SK-N-DZ (cell line): ENCODE results near the gene BRAT1.

Experiments
- DNase-seq: peaks from one replicate; pipeline ENCODE4 v3.0.0-alpha.2; 2015; ENCODE audit warnings: low spot score

BRAT1 gene

DNA sequence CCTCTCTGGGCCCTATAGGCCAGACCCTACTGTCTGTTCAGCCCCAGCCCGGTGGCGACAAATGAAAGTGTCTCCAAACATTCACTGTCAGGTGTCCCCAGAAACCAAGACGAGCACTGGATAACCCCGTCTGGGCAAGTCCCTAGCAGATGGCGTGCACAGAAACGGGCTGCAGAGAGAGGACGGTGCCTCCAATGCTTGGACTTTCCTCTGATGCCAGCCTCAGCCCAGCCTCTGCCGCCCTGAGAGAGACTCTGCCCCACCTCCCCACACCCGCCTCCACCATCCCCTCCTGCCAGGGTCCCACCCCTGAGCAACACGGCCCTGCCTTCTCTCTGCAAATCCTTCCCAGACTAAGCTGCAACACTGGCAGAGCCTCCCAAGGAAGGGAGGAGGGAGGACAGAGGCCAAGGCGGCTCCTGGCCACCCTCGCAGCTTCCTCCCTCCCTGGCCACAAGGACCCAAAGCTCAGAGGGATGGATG is 43.1 kb downstream of the BRAT1 start:
- no peak for DNase-seq

DNA sequence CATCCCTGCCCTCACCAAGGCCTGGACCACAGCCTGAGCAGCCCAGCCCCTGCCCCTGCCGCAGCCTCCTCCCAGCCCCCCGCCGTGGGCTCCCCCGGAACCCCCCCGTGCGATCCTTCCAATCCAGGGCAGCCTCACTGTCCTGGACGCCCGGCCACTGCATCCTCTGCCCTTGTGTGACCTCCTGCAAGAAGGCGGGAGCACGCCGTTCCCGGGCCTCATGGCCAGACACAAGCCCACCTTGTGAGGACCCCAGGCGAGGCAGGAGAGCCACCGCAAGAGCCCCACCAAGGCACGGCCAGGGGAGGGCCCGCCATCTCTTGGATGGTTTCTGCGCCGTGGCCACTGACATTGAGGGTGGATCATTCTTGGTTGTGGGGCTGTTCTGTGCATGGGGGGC is 43.6 kb downstream of the BRAT1 start:
- DNase-seq: no peak

DNA sequence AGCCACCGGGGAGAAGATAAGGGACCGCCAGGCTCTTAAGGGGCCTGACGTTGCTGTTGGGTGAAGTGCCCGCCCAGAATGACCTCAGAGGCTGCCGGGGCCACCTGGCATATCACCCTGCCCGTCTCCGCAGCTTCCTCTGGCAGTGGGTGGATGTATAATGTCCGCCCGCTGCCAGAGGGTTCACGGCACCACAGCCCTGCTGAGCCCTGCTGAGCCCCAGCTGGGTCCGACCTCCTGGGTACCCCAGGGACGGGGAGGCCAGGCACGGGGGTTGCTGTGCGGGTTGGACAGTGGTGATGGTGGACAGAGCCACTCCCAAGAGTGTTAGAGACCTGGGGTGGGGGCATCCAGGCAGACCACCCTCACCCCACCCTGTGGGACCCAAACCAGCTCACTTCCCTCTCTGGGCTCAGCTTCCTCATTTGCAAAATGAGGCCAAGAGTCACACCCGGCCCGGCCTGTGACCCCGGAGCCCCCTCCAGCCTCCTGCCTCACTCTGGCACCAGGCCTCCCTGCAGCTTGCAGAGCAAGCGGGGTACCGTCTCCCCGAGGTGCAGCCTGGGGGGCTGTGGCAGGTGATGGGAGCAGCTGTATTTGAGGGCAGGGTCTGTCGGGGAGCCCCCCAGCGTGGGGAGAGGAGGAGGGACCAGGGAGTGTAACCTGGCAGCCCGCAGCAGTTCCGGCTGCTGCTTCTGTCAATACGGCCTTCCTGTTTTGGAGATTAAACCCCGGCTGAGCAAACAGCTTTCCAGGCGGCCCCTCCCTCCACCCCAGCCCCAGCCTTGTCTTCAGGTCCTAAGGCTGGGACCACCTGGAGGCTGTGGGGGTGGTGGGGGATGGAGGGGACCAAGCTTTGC is 44.2 kb downstream of the BRAT1 start:
- DNase-seq: no peak

DNA sequence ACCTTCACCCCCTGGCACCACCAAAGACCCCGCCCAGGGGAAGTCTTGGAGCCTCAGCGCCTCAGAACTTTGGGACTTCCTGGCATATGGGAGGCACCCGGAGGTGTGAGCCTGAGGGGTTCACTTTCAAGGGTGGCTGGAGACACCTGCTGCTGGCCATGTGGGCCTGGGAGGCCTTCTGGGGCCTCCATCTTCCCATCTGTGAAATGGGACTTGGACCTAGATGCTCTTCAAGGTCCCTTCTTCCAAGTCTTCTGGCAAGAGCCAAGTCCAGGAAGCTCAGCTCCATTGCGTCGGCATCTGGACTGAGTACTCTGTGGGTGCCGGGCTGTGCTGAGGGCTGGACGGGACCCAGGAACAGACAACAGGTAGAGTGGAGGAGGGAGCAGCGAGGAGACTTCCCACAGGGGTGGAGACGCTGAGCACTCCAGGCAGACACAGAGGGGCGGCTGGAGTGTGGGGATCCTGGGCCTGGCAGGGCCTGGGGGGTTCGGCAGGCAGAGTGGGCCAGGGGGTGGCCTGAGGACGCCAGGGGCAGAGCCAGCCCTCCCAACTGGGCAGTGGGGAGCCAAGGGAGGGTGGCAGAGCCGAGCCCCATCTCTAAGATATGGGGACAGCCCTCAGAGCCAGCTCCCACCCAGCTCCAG is 45.1 kb downstream of the BRAT1 start:
- no peak for DNase-seq

DNA sequence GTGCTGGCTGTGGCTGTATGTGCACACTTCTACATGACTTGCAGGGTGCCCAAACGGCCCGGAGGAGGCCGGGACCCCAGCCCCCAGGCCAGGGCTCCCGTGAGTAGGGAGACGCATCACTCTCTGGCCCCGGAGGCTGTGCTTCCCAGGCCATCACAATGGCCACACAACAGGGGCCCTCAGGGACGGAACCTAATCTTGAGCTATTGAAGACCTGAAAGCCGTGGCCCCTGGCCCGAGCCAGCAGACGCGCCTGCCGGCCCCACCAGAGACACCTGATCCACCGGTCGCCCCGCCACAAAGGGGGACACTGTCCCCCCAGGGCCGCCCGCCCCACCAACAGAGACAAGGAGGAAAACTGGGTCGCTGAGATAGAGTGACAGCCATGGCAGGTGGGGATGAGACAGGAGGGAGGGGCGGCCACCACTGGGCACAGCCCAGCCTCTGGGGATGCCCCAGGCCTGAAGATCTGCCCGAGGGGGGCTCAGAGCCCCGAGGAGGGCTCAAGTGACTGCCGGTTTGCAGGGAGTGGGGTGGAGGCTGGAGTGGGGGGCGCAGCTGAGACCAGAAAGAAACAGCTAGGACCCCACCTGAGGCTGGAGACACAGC is 45.9 kb downstream of the BRAT1 start:
- DNase-seq: no peak

DNA sequence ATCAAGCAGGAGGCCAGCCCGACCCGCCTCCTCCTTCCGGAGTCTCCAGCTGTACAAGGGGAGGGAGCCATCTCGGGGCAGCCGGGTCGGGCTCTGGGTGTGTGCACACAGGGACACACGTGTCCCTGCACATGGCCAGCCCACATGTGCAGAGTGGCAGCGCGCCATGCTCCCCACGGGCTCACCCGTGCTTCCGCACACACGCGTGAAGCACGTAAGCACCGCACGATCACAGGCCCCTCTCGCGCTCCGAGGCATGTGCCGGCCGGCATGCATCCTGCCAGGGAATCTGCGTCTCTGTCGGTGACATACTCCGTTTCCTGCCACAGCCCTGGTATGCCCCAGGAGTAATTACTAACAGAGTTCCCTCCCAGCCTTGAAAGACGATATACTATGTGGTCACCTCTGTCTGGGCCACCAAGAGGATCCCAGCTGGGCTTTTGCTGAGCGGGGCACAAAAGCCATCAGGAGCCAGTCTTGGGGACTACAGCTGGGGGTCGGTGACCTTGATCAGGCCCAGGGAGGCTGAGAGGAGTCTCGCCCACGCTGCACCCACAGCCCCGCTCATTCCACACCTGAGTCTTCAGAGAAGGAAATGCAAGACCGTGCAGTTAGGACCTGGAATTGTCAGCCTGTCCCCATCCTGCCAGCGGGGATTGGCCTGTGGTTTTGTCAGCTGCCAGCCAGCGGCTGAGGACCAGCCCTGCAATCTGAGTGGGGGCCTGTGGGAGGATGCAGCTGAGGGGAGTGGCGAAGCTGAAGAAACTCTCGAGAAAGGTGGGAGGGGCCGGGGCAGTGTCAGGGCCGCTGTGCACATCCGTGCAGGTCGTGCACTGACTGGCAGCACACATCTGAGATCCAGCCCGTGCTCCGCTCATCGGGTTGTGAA is 46.8 kb downstream of the BRAT1 start:
- DNase-seq: peak; percentile 79

DNA sequence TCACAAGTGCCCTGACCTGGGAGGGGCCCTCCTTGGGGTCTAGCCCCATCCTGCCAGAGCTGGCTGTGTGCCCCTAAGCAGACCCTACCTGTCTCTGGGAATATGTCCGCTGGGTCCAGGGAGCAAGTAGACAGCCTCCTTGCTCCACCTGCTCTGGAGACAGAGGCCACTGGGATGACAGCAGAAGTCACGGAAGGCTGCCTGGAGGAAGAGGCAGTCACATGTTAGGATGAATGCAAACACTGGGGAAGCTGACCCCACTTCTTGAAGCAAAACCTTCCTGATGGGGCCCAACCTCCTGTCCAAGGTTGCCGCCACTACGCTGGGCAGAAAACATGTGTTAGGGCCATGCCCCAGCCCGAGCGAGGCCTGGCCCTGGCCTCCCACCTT is 47.4 kb downstream of the BRAT1 start:
- DNase-seq: no peak

DNA sequence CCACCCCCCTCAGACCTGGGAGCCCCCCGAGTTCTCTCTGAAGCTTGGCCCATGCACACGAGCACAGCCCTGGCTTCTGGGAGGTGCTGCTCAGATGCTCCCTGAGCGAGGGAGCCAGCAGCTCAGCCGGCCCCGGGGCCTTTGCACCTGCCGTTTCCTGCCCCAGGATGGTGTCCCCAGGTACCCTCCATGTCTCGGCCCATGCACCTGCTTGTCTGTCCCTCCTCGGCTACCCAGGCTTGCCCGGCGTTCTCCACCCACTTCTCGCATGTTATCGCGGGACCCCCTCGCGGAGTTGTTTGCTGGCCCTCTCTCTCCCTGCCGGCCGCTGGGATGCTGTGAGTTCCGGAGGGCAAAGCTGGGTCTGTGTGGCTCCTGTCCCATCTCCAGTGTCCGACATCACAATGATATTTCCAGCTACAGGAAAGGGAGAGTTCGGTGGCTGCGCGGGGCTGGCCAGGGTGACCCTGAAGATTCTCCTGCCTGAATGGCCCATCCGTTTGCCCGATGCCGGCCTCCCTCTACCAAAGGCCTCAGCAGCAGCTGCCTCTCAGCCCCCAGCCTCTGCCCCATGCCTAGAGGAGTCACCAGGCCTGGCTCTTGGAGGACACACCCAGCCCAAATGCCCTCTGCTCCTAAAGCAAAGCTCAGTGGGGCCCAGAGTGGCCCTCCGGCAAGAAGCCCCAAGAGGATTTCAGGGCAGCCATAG is 48.0 kb downstream of the BRAT1 start:
- no peak for DNase-seq

DNA sequence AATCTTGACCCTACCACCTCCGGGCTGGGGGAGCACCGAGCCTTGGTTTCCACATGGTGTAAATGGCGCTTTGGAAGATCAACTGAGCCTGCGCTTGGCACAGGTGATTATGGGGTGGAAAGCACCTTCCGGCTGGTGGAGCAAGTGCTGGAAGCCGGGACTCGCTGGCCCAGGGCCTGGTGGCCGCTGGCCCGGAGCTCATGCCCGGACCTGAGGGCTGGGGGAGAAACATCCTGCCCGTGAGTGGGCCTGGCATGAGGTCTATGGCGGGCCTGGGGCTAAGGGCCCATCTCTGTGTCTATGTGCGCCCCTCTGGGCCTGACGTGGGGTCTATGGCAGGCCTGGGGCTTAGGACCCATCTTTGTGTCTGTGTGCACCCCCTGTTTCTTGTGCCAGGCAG is 49.9 kb downstream of the BRAT1 start:
- DNase-seq: no peak

DNA sequence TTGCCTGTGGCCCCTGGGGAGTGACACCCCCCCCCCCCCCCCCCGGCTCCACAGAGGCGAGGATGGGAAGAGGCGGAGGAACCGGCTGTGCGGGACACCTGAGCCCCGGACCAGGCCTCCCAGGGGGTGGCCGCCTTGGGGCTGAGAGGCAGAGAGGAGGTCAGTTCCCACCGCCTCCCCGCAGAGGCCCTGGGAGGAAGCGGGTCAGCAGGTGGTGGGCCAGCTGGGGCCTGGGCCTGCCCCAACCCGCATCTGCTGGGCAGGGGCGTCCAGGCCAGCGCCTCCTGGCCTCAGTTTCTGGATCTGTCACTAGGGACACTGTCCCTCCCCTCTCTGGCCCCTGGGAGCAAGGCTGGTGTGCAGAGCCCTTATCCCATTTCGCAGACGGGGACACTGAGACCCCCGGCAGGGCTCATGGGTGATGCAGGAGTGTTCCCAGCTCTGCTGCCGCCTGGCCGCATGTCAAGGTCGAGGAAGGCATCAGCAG is 50.4 kb downstream of the BRAT1 start:
- DNase-seq: no peak

DNA sequence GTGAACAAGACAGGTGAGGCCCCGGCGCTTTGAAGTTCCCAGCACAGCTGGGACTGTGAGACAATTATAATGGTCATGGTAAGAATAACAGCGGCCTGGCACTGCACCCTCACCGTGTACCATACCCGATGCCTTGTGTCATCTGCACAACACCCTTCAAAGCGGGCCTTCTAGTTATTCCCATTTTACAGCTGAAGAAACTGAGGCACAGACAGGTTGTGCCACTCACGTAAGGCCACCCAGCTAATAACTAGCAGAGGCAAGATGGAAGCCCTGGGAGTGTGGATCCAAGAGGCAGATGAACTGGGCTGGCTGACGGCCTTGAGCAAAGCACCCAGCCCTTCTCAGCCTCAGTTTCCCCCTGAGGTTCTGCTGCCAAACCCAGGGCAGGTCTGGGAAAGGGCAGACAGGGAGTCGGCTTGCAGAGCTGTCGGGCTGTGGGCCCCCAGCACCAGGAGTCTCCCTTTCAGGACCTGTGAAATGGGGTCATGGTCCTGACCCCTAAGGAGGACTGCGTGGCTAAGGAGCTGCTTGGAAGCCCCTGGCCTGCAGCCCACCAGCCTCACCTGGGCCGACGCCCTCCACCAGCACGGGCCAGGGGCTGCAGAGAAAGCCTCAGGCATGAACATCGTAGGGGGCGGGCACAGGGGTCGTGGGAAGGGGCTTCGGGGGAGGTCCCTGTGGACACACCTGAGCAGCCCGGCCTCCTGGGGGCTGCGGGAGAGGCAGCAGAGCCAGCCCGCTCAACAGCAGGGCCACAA is 51.0 kb downstream of the BRAT1 start:
- no peak for DNase-seq

DNA sequence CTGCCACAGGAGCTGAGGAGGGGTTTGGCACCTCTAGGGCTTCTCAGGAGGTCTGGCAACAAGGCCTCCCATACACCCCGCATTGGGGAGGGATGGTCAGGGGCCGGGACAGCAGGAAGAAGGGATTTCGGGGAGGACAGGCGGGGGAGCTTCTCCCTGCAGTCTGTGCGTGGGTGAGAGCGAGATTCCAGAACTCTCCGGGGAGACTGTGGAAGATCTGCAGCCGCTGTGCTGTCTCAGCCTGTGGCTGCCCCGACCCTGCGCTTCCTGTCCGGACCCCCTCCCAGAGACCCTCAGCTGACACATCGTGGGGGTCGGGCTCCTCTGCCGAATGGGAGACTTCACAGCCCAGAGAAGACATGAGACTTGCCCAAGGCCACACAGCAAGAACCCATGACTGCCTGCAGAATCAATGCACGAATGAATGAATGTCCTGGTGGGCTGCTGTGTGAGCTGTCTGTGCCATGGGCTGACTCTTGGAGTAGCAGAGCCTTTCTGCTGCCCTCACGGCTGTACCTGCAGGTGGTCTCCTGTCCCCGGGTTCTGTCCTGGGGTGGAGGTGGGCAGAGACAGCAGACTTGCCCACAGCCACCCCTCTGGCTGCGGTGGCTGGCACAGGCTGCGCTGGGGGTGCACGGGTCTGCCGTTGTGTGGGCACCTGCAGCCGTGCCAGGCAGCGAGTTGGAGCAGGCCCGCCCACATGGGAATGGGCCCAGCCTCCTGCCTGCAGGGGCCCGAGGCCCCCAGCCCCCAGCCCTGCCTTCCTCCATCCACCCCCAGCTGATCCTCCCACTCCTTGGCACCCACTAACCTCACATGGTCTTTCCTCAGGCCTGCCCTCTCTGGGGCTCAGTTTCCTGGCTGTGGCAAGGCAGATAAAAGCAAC is 52.0 kb downstream of the BRAT1 start:
- no peak for DNase-seq

DNA sequence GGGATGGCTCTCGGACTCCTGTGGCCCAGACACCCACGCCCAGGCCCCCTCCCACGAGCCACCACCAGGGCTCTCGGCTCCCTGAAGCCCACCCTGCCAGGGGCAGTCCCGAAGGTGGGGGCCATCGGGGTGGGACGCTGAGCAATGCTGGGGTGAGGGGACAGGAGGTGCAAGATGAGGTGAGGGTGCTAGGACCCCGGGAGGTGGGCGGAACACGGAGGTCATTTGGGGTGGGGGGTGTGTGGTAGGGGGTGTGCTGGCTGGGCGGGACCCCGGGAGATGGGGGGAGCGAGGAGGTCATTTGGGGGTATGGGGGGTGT is 52.7 kb downstream of the BRAT1 start:
- DNase-seq: no peak

DNA sequence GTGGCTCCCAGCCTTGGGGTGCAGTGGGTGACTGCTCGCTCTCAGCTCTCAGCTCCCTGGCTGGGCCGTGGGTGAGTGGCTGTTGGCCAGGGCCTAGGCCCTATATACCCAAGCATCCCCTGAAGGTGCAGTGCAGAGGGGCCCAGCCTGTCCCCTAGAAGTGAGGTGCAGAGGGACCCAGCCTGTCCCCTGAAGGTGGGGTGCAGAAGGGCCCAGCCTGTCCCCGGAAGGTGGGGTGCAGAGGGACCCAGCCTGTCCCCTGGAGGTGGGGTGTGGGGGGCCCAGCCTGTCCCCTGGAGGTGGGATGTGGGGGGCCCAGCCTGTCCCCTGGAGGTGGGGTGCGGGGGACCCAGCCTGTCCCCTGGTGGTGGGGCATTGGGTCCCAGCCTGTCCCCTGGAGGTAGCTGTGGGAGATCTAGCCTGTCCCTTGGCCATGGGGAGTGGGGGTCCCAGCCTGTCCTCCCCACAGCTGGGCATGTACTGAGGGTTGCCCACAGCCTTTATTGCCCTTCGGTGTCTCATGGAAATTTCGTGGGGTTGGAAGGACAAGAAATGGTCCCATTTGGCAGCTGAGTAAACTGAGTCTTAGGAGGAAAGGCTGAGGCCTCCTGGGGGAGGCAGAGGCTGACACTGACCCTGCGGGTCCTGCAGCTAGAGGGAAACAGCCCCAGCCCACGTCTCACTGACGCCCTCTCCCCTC is 53.2 kb downstream of the BRAT1 start:
- no peak for DNase-seq

DNA sequence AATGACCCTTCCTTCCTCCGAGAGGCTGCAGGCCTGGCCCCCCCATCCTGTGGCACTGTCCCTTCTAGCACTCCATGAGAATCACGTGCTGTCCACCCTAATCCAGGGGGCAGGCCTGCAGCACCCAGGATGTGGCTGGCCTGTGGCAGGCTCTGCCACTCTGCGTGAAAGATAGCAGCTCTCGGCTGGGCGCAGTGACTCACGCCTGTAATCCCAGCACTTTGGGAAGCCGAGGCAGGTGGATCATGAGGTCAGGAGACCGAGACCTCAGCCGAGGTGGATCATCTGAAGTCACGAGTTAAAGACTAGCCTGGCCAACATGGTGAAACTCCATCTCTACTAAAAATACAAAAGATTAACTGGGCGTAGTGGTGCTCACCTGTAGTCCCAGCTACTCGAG is 54.6 kb downstream of the BRAT1 start:
- DNase-seq: no peak

DNA sequence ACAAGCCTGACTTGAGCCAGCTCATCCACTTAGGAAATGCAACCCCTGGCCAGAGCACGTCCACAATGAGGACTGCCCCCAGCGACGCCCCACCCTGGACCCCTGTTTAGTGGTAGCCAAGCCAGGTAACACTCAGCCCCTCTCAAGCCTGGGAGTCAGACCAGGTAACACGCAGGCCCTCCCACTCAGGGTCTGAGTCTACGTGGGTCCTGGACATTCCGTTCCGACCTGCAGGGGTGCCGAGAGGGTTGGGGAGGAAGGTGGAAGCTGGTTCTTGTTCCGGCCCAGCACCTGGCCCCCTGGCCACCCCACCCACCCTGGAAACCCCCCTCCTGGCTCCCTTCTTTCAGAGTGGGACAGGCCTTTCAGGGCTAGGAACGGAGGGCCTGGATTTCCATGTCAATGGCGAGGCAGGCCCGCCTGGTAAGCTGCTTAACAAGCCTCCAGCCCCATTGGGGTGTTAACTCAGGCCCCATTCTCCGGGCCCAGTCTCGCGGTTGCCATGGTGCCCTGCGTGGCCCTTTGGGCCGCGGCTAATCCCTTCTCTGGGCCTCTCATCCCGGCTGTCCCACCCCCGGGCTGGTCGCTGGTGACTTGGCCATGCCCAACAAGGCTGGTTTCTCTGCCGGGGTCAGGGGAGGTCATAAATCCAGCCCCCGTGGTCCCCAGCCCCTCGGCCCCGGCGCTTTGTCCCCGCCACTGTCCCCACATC is 55.4 kb downstream of the BRAT1 start:
- DNase-seq: no peak

DNA sequence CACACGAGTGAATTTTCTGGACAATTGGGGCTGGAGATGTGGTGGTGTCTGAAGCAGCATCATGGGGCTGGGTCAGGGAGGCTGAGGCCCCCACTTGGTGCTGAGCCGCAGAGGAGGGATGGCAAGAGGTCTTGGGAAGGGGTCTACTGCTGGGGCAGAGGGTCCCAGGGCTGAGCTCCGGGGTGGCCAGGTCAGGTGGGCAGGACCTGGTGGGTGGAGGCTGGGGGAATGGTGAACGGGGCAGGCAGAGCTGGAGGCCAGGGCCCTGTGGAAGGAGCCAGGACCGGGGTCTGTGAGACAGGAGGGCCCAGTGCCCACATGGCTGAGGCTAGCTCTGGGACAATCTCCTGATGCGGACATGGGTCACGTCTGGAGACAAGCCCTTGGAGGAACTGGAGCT is 56.1 kb downstream of the BRAT1 start:
- no peak for DNase-seq

DNA sequence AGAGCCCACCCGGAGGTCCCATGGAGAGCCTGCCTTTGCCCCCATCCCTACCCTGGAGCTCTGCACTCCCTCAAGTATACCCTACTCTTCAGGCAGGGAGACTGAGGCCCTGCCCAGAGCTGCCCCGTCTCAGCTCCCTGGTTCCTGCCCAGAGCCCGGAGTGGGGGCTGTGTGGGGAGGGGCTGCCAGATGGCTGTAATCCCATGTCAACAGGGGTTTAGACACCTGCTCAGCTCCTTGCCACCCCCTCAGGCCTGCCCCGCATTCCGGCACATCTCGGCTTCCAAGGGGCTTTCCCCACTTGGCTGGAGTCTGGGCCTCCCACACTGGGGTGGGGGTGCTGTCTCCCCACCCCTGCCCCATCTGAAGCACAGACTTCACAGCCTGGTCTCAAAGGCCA is 56.6 kb downstream of the BRAT1 start:
- no peak for DNase-seq
